Upper lobe of left lung (tissue), 6 donors: Measurements from ENCODE around the gene LARGE1. TPM values are rescaled to one million over a fixed set of nuclear protein-coding genes. Genes with fewer than 3 reads are reported as not detected.

ENCODE experiments used
- ATAC-seq, 2 donors: fragments of 200-7000 bp; cut with Tn5 transposase; one replicate each; pipeline ENCODE4 v1.9.1; 2022; ENCODE audit warnings: mild to moderate bottlenecking in 2 of 2, moderate library complexity in 2 of 2; ENCODE audit not compliant: low FRiP score in 2 of 2
- DNase-seq, 2 donors: peaks; one replicate each; pipeline ENCODE4 v3.0.0-alpha.2; 2019 to 2020
- H3K27ac ChIP-seq, 4 donors: fragments of 200-600 bp; sonication (generic); one replicate each; pipeline ENCODE4 v1.5.1; 2016 to 2019
- H3K27me3 ChIP-seq, 4 donors: fragments of 200-600 bp; sonication (generic); one replicate each; pipeline ENCODE4 v1.5.1; 2017 to 2019
- H3K36me3 ChIP-seq, 4 donors: fragments of 200-600 bp; sonication (generic); one replicate each; pipeline ENCODE4 v1.5.1; 2016 to 2019
- H3K4me1 ChIP-seq, 4 donors: fragments of 200-600 bp; sonication (generic); one replicate each; pipeline ENCODE4 v1.5.1; 2018 to 2019
- H3K4me3 ChIP-seq, 4 donors: fragments of 200-600 bp; sonication (generic); one replicate each; pipeline ENCODE4 v1.5.1; 2017 to 2019; ENCODE audit warnings: mild to moderate bottlenecking in 2 of 4, moderate library complexity in 1 of 4
- H3K9me3 ChIP-seq, 4 donors: fragments of 200-600 bp; sonication (generic); one replicate each; pipeline ENCODE4 v1.5.1; 2018 to 2019
- CTCF ChIP-seq, 6 experiments: fragments of 450-650 bp in 4 of 6; fragments of 200-600 bp in 2 of 6; sonication (generic) in 2 of 6; IDR thresholded peaks; one replicate each; pipeline ENCODE4 v1.5.1; 2016 to 2019; ENCODE audit warnings: antibody characterized with exemption in 6 of 6
- EP300 ChIP-seq, 4 donors: sonication (generic); formaldehyde crosslinking; IDR thresholded peaks; one replicate each; pipeline ENCODE4 v1.5.1; 2017; ENCODE audit warnings: antibody characterized with exemption in 4 of 4, control low read depth in 2 of 4
- POLR2A ChIP-seq, 4 donors: fragments of 450-650 bp; IDR thresholded peaks; one replicate each; pipeline ENCODE4 v1.5.1; 2016 to 2017; ENCODE audit warnings: antibody characterized with exemption in 4 of 4, mild to moderate bottlenecking in 2 of 4
- POLR2AphosphoS5 ChIP-seq, 2 donors: sonication (generic); formaldehyde crosslinking; IDR thresholded peaks; one replicate each; pipeline ENCODE4 v1.5.1; 2017; ENCODE audit warnings: antibody characterized with exemption in 2 of 2
- WGBS, 2 donors: methylation state at CpG; one replicate each; pipeline ENCODE4 v1.1.5; 2017 to 2018; 5-methylcytosine and 5-hydroxymethylcytosine counted together
- total RNA-seq, 6 donors: library from RNA; depleted of rRNA in 4 of 6; stranded (reverse); fragments of >200 nt in 4 of 6; gene quantifications; one replicate each; pipeline versions ENCODE4 v1.1.0 to v1.2.1, GENCODE V29; 2016 to 2021
- donor health status: DM: no; HTN: no; CAD: no; lungs with moderate emphysema.
- donor health status: DM: no; HTN: yes; CAD: no; lungs with severe emphysema.

LARGE1 gene
- total RNA-seq, 6 donors from 2014 or later: 14.0 to 56.6 (median 25.3) TPM

GRCh38 chr22:33325232-33326004 lies 594.9 kb downstream of the LARGE1 start:
- Histone ChIP-seq H3K36me3 (no peaks in the 10 kb centered on the region), H3K27ac (no peak overlapping the region), H3K4me3 (no peak overlapping the region), H3K4me1 (peaks cover 0 to 3% (median 0%) of the 10 kb centered on the region in 4 donors), H3K9me3 (no peaks in the 10 kb centered on the region), H3K27me3 (no peaks in the 10 kb centered on the region)
- ATAC-seq (no peak), DNase-seq (no peak)
- TF ChIP-seq POLR2AphosphoS5 (IDR thresholded peaks at IDR 0.05) (no peak), POLR2A (IDR thresholded peaks at IDR 0.05) (no peak), EP300 (IDR thresholded peaks at IDR 0.05) (no peak), CTCF (IDR thresholded peaks at IDR 0.05) (no peak)
- WGBS, 2 donors: 84 to 86% methylated on average over 4 to 5 of the region's 5 CpGs

GRCh38 chr22:33324228-33324627 lies 596.0 kb downstream of the LARGE1 start:
- no peaks in the 10 kb centered on the region for H3K4me1 ChIP-seq
- ATAC-seq: no peak
- H3K36me3 ChIP-seq: no peaks in the 10 kb centered on the region
- H3K27me3 ChIP-seq: no peaks in the 10 kb centered on the region
- H3K9me3 ChIP-seq: no peaks in the 10 kb centered on the region
- TF ChIP-seq CTCF (IDR thresholded peaks at IDR 0.05): no peak
- H3K27ac ChIP-seq: no peak overlapping the region
- no peak overlapping the region for H3K4me3 ChIP-seq
- 88 to 89% methylated on average over 2 of the region's 2 CpGs for WGBS, 2 donors
- no peak for DNase-seq

GRCh38 chr22:33321466-33321865 lies 598.8 kb downstream of the LARGE1 start:
- Histone ChIP-seq H3K4me1 (no peaks in the 10 kb centered on the region), H3K36me3 (no peaks in the 10 kb centered on the region), H3K27me3 (no peaks in the 10 kb centered on the region), H3K9me3 (no peaks in the 10 kb centered on the region), H3K27ac (no peak overlapping the region), H3K4me3 (no peak overlapping the region)
- no peak for DNase-seq
- 82 to 92% methylated on average over 3 of the region's 3 CpGs for WGBS, 2 donors
- TF ChIP-seq POLR2AphosphoS5 (IDR thresholded peaks at IDR 0.05) (no peak), EP300 (IDR thresholded peaks at IDR 0.05) (no peak), POLR2A (IDR thresholded peaks at IDR 0.05) (no peak), CTCF (IDR thresholded peaks at IDR 0.05) (no peak)
- ATAC-seq: no peak

- no peaks in the 10 kb centered on the region for H3K4me1 ChIP-seq
- no peak overlapping the region for H3K4me3 ChIP-seq
- DNase-seq (no peak), ATAC-seq (no peak)
- H3K36me3 ChIP-seq: no peaks in the 10 kb centered on the region
- H3K27me3 ChIP-seq: no peaks in the 10 kb centered on the region
- WGBS, 2 donors: 92 to 97% methylated on average over 11 to 15 of the region's 15 CpGs
- H3K27ac ChIP-seq: no peak overlapping the region
- TF ChIP-seq POLR2AphosphoS5 (IDR thresholded peaks at IDR 0.05) (no peak), EP300 (IDR thresholded peaks at IDR 0.05) (no peak), CTCF (IDR thresholded peaks at IDR 0.05) (no peak), POLR2A (IDR thresholded peaks at IDR 0.05) (no peak)
- H3K9me3 ChIP-seq: no peaks in the 10 kb centered on the region
Observed at GRCh38 chr22:33315954-33316353, 604.3 kb downstream of the LARGE1 start.

- no peaks in the 10 kb centered on the region for H3K9me3 ChIP-seq
- H3K36me3 ChIP-seq: no peaks in the 10 kb centered on the region
- WGBS, 2 donors: 88 to 91% methylated on average over 11 of the region's 11 CpGs
- DNase-seq: no peak
- H3K4me1 ChIP-seq: no peaks in the 10 kb centered on the region
- TF ChIP-seq EP300 (IDR thresholded peaks at IDR 0.05) (no peak), CTCF (IDR thresholded peaks at IDR 0.05) (no peak), POLR2A (IDR thresholded peaks at IDR 0.05) (no peak), POLR2AphosphoS5 (IDR thresholded peaks at IDR 0.05) (no peak)
- H3K4me3 ChIP-seq: no peak overlapping the region
- no peak overlapping the region for H3K27ac ChIP-seq
- H3K27me3 ChIP-seq: no peaks in the 10 kb centered on the region
- ATAC-seq: no peak
Observed at GRCh38 chr22:33315117-33315516, 605.2 kb downstream of the LARGE1 start.
